HG03439 (cell line): ENCODE measurements around the gene ACADVL.

Experiments used
- ATAC-seq: cut with Tn5 transposase; IDR thresholded peaks from one replicate; pipeline ENCODE4 v1.9.1; 2021; ENCODE audit warnings: mild to moderate bottlenecking, moderate library complexity; ENCODE audit not compliant: unreplicated experiment

The ACADVL gene

GRCh38 chr17:7250695-7251627 lies 31.2 kb downstream of the ACADVL start:
- peak; percentile 10 for ATAC-seq

- peak; percentile 81 for ATAC-seq
Observed at GRCh38 chr17:7251661-7252175, 32.0 kb downstream of the ACADVL start, which contains the start of gene CTDNEP1. Gene CTDNEP1, minus strand, starts transcription at chr17:7251734. Its CDS starts 438 bp downstream, at chr17:7251296.

GRCh38 chr17:7252176-7253043 lies 32.7 kb downstream of the ACADVL start, which contains the start of gene ELP5:
Gene ELP5, plus strand, starts transcription at chr17:7252215. Its CDS starts 336 bp downstream, at chr17:7252551.
- ATAC-seq, result peak; percentile 52

GRCh38 chr17:7253082-7253481 lies 33.3 kb downstream of the ACADVL start:
- no peak for ATAC-seq

- no peak for ATAC-seq
Observed at GRCh38 chr17:7254511-7254910, 34.8 kb downstream of the ACADVL start.

GRCh38 chr17:7256766-7257456 lies 37.2 kb downstream of the ACADVL start:
- ATAC-seq, result no peak

- ATAC-seq, result no peak
Observed at GRCh38 chr17:7258731-7259554, 39.2 kb downstream of the ACADVL start.

GRCh38 chr17:7259555-7259889 lies 39.8 kb downstream of the ACADVL start:
- ATAC-seq, result no peak

GRCh38 chr17:7260151-7260550 lies 40.4 kb downstream of the ACADVL start:
- no peak for ATAC-seq

GRCh38 chr17:7260651-7261378 lies 41.1 kb downstream of the ACADVL start:
- no peak for ATAC-seq

- ATAC-seq, result no peak
Observed at GRCh38 chr17:7261379-7262191, 41.8 kb downstream of the ACADVL start.

GRCh38 chr17:7262192-7262934 lies 42.6 kb downstream of the ACADVL start, which contains the start of gene CLDN7:
Gene CLDN7, minus strand, starts transcription at chr17:7262478. Its CDS starts 435 bp downstream, at chr17:7262043.
- no peak for ATAC-seq

GRCh38 chr17:7262935-7263800 lies 43.4 kb downstream of the ACADVL start:
- ATAC-seq, result no peak

- no peak for ATAC-seq
Observed at GRCh38 chr17:7263801-7264078, 44.0 kb downstream of the ACADVL start.

GRCh38 chr17:7266784-7267183 lies 47.0 kb downstream of the ACADVL start:
- no peak for ATAC-seq
